ENCODE results near the gene ANKRD13C. TPM values are rescaled to one million over a fixed set of nuclear protein-coding genes. Genes with fewer than 3 reads are reported as not detected.
"Not testable (repeated sequence)": the region's sequence is repeated elsewhere in the genome, so short reads cannot be mapped to it uniquely, and the experiment has no call there.

ANKRD13C gene
- polyA plus RNA-seq, 1 of the 3 experiments (the other 2 are of a cell fraction) = 5.2 TPM

DNA sequence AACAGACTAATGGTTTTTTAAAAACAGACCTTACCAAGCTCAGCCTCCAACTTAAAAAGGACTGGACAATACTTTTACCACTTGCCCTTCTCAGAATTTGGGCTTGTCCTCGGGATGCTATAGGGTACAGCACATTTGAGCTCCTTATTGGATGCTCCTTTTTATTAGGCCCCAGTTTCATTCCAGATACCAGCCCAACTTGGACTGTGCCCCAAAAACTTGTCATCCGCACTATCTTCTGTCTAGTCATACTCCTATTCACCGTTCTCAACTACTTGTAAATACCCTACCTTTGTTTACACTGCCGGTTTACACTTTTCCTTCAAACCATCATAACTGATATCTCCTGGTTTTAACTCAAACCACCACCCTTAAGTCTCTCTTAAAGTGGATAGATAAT, 17.9 kb upstream of the ANKRD13C start:
- no peak for DNase-seq
- no peak overlapping the region for H3K9ac ChIP-seq
- no peaks in the 10 kb centered on the region for H4K20me1 ChIP-seq (ENCODE audit: insufficient read depth)
- no peaks in the 10 kb centered on the region for H3F3A ChIP-seq (replicated peaks; ENCODE audit: insufficient read depth)
- no peak overlapping the region for H2AFZ ChIP-seq (ENCODE audit: low read depth)
- CTCF ChIA-PET = no interaction called here
- no peaks in the 10 kb centered on the region for H3K4me1 ChIP-seq (ENCODE audit: control insufficient read depth in 1 of 2, insufficient read depth in 2 of 2, low read depth in 1 of 2, low read length in 1 of 2)
- no peaks in the 10 kb centered on the region for H3K36me3 ChIP-seq (replicated peaks in 1 of 2; ENCODE audit: control insufficient read depth in 1 of 2, insufficient read depth in 2 of 2, low read length in 1 of 2)
- H3K27me3 ChIP-seq (ENCODE audit: insufficient read depth) = no peaks in the 10 kb centered on the region
- no peak overlapping the region for H3K4me3 ChIP-seq (ENCODE audit: low read depth in 2 of 2, low read length in 1 of 2)
- H3K27ac ChIP-seq (ENCODE audit: low read depth in 2 of 2, low read length in 1 of 2) = no peak overlapping the region
- WGBS (ENCODE audit: low lambda C conversion rate) = 71% methylated on average over 4 of the region's 4 CpGs
- H3K9me2 ChIP-seq = no peaks in the 10 kb centered on the region
- no peak for TF ChIP-seq TEAD4 (IDR thresholded peaks at IDR 0.05; ENCODE audit: borderline replicate concordance, insufficient read depth)
- no peak for TF ChIP-seq RFX5 (IDR thresholded peaks at IDR 0.05; ENCODE audit: low read length)
- no peak for TF ChIP-seq FOSL2 (IDR thresholded peaks at IDR 0.05; ENCODE audit: borderline replicate concordance, low read depth)
- TF ChIP-seq TAF1 (IDR thresholded peaks at IDR 0.05; ENCODE audit: borderline replicate concordance, low read depth, low read length) = no peak
- TF ChIP-seq, protein P1, sequence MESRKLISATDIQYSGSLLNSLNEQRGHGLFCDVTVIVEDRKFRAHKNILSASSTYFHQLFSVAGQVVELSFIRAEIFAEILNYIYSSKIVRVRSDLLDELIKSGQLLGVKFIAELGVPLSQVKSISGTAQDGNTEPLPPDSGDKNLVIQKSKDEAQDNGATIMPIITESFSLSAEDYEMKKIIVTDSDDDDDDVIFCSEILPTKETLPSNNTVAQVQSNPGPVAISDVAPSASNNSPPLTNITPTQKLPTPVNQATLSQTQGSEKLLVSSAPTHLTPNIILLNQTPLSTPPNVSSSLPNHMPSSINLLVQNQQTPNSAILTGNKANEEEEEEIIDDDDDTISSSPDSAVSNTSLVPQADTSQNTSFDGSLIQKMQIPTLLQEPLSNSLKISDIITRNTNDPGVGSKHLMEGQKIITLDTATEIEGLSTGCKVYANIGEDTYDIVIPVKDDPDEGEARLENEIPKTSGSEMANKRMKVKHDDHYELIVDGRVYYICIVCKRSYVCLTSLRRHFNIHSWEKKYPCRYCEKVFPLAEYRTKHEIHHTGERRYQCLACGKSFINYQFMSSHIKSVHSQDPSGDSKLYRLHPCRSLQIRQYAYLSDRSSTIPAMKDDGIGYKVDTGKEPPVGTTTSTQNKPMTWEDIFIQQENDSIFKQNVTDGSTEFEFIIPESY (IDR thresholded peaks at IDR 0.05; ENCODE audit: borderline replicate concordance, low read depth) = no peak
- TF ChIP-seq SMC3 (IDR thresholded peaks at IDR 0.05; ENCODE audit: low read depth, low read length) = no peak
- TF ChIP-seq NRF1 (IDR thresholded peaks at IDR 0.05; ENCODE audit: low read depth, low read length) = no peak
- TF ChIP-seq, protein P2, sequence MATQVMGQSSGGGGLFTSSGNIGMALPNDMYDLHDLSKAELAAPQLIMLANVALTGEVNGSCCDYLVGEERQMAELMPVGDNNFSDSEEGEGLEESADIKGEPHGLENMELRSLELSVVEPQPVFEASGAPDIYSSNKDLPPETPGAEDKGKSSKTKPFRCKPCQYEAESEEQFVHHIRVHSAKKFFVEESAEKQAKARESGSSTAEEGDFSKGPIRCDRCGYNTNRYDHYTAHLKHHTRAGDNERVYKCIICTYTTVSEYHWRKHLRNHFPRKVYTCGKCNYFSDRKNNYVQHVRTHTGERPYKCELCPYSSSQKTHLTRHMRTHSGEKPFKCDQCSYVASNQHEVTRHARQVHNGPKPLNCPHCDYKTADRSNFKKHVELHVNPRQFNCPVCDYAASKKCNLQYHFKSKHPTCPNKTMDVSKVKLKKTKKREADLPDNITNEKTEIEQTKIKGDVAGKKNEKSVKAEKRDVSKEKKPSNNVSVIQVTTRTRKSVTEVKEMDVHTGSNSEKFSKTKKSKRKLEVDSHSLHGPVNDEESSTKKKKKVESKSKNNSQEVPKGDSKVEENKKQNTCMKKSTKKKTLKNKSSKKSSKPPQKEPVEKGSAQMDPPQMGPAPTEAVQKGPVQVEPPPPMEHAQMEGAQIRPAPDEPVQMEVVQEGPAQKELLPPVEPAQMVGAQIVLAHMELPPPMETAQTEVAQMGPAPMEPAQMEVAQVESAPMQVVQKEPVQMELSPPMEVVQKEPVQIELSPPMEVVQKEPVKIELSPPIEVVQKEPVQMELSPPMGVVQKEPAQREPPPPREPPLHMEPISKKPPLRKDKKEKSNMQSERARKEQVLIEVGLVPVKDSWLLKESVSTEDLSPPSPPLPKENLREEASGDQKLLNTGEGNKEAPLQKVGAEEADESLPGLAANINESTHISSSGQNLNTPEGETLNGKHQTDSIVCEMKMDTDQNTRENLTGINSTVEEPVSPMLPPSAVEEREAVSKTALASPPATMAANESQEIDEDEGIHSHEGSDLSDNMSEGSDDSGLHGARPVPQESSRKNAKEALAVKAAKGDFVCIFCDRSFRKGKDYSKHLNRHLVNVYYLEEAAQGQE (IDR thresholded peaks at IDR 0.05; ENCODE audit: low read depth, low read length) = no peak
- no peak for TF ChIP-seq FOXM1 (IDR thresholded peaks at IDR 0.05; ENCODE audit: low read depth)
- TF ChIP-seq, protein P3, sequence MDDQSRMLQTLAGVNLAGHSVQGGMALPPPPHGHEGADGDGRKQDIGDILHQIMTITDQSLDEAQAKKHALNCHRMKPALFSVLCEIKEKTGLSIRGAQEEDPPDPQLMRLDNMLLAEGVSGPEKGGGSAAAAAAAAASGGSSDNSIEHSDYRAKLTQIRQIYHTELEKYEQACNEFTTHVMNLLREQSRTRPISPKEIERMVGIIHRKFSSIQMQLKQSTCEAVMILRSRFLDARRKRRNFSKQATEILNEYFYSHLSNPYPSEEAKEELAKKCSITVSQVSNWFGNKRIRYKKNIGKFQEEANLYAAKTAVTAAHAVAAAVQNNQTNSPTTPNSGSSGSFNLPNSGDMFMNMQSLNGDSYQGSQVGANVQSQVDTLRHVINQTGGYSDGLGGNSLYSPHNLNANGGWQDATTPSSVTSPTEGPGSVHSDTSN (IDR thresholded peaks at IDR 0.05) = no peak
- H3K4me2 ChIP-seq = no peak overlapping the region
- POLR2A ChIA-PET = no interaction called here
- no peaks in the 10 kb centered on the region for H3K9me3 ChIP-seq
- H3K79me2 ChIP-seq (ENCODE audit: insufficient read depth) = no peaks in the 10 kb centered on the region

DNA sequence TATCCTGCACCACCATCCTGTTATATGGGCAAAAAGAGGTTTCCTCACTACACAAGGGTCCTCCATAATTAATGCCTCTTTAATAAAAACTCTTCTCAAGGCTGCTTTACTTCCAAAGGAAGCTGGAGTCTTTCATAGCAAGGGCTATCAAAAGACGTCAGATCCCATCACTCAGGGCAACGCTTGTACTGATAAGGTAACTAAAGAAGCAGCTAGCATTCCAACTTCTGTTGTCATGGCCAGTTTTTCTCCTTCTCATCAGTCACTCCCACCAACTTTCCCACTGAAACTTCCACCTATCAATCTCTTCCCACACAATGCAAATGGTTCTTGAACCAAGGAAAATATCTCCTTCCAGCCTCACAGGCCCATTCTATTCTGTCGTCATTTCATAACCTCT, 17.1 kb upstream of the ANKRD13C start:
- POLR2A ChIA-PET = not testable (repeated sequence)
- CTCF ChIA-PET = interaction anchor here (0.6 to 1.6 kb wide), 2 partner anchors 13 to 22 kb away, joined by 3 read pairs; no protein-coding TSS in a partner anchor
- 94% methylated on average over 3 of the region's 3 CpGs for WGBS (ENCODE audit: low lambda C conversion rate)

DNA sequence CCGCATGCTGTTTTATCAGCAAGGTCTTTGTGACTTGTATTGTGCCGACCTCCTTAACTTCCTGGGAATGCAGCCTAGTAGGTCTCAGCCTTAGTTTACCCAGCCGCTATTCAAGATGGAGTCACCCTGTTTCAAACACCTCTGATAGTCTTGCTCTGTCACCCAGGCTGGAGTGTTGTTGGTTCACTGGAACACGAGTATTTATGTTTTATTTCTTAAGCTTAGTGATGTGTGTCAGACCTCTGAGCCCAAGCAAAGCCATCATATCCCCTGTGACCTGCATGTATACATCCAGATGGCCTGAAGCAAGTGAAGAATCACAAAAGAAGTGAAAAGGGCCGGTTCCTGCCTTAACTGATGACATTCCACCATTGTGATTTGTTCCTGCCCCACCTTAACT, 12.9 kb upstream of the ANKRD13C start:
- H3K4me2 ChIP-seq; H3K9ac ChIP-seq; H3K27ac ChIP-seq (ENCODE audit: low read depth in 2 of 2, low read length in 1 of 2); H3K27me3 ChIP-seq (ENCODE audit: insufficient read depth); H3K9me2 ChIP-seq; H3F3A ChIP-seq (replicated peaks; ENCODE audit: insufficient read depth); H3K4me3 ChIP-seq (ENCODE audit: low read depth in 2 of 2, low read length in 1 of 2); CTCF ChIA-PET; H3K36me3 ChIP-seq (replicated peaks in 1 of 2; ENCODE audit: control insufficient read depth in 1 of 2, insufficient read depth in 2 of 2, low read length in 1 of 2); H2AFZ ChIP-seq (ENCODE audit: low read depth); POLR2A ChIA-PET; H3K9me3 ChIP-seq; H4K20me1 ChIP-seq (ENCODE audit: insufficient read depth); H3K79me2 ChIP-seq (ENCODE audit: insufficient read depth); H3K4me1 ChIP-seq (ENCODE audit: control insufficient read depth in 1 of 2, insufficient read depth in 2 of 2, low read depth in 1 of 2, low read length in 1 of 2); DNase-seq: not testable (repeated sequence)
- WGBS (ENCODE audit: low lambda C conversion rate) = 75% methylated on average over 5 of the region's 5 CpGs

More for the DNA sequence above, 17.1 kb upstream of the ANKRD13C start:
- not testable (repeated sequence) for H2AFZ ChIP-seq (ENCODE audit: low read depth); H3K9ac ChIP-seq; H3F3A ChIP-seq (replicated peaks; ENCODE audit: insufficient read depth); H3K9me2 ChIP-seq; H3K79me2 ChIP-seq (ENCODE audit: insufficient read depth); H3K36me3 ChIP-seq (replicated peaks in 1 of 2; ENCODE audit: control insufficient read depth in 1 of 2, insufficient read depth in 2 of 2, low read length in 1 of 2); H3K4me1 ChIP-seq (ENCODE audit: control insufficient read depth in 1 of 2, insufficient read depth in 2 of 2, low read depth in 1 of 2, low read length in 1 of 2); H3K4me2 ChIP-seq; DNase-seq; H4K20me1 ChIP-seq (ENCODE audit: insufficient read depth); H3K9me3 ChIP-seq; H3K27ac ChIP-seq (ENCODE audit: low read depth in 2 of 2, low read length in 1 of 2); H3K4me3 ChIP-seq (ENCODE audit: low read depth in 2 of 2, low read length in 1 of 2); H3K27me3 ChIP-seq (ENCODE audit: insufficient read depth)

DNA sequence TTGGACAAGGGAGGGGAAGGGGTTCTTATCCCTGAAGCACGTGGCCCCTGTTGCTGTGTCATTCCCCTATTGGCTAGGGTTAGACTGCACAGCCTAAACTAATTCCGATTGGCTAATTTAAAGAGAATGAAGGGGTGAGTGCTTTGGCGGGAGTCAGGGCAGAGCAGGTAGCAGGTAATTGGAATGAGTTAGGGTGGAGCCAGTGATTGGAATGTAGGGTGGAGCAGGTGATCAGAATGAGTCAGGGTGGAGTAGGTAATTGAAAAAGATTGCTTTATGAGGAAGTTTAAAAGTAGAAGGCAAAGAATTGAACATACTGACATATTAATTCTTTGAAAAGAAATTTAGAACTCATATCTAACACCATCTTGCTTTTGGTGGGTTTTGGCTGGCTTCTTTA, 12.5 kb upstream of the ANKRD13C start:
- H3K36me3 ChIP-seq (replicated peaks in 1 of 2; ENCODE audit: control insufficient read depth in 1 of 2, insufficient read depth in 2 of 2, low read length in 1 of 2); CTCF ChIA-PET; H3K9ac ChIP-seq; H3K27me3 ChIP-seq (ENCODE audit: insufficient read depth); H2AFZ ChIP-seq (ENCODE audit: low read depth); H3K4me2 ChIP-seq; DNase-seq; POLR2A ChIA-PET; H3F3A ChIP-seq (replicated peaks; ENCODE audit: insufficient read depth); H4K20me1 ChIP-seq (ENCODE audit: insufficient read depth); H3K79me2 ChIP-seq (ENCODE audit: insufficient read depth); H3K9me3 ChIP-seq; H3K4me1 ChIP-seq (ENCODE audit: control insufficient read depth in 1 of 2, insufficient read depth in 2 of 2, low read depth in 1 of 2, low read length in 1 of 2); H3K4me3 ChIP-seq (ENCODE audit: low read depth in 2 of 2, low read length in 1 of 2); H3K9me2 ChIP-seq; H3K27ac ChIP-seq (ENCODE audit: low read depth in 2 of 2, low read length in 1 of 2): not testable (repeated sequence)
- 85% methylated on average over 3 of the region's 3 CpGs for WGBS (ENCODE audit: low lambda C conversion rate)
